Measurements from ENCODE around the gene SS18.

- TF ChIP-seq ARNT (IDR thresholded peaks at IDR 0.05), result no peak
- TF ChIP-seq FOXK2 (IDR thresholded peaks at IDR 0.05), result no peak
- no peak for TF ChIP-seq FOXA1 (IDR thresholded peaks at IDR 0.05)
- TF ChIP-seq SP1 (IDR thresholded peaks at IDR 0.05), result no peak
- TF ChIP-seq LEF1 (IDR thresholded peaks at IDR 0.05; ENCODE audit: borderline replicate concordance), result no peak
- TF ChIP-seq FOXM1 (IDR thresholded peaks at IDR 0.05; ENCODE audit: borderline replicate concordance), result no peak
- TF ChIP-seq BHLHE40 (IDR thresholded peaks at IDR 0.05; ENCODE audit: borderline replicate concordance), result no peak
These were observed 72.5 kb downstream of the SS18 start for GRCh38 chr18:26017929-26018328.
